ENCODE measurements around the gene DPYSL3.

The DPYSL3 gene

DNA sequence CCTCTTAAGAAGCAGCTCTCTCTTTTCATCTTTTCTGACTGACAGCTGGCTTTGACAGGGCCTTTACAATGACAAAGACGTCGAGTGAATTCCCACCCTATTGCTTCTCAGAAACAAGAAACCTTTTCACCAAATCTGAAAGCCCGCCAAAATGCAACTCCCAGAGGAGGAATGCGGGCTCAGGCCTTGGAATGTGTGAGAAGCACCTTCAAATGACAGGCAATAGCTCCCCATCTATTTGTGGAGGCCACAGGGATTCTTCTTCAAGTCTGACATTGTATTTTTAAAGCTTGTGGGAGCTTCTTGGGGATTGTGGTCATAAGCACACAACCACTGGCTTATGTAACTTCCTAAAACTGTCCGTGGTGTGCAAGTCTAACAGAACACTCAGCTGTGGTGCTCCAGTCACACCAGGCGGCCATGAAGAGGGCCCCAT, 72.7 kb downstream of the DPYSL3 start:
- DNase-seq = peak; percentile 52 to 82 (median 71)

DNA sequence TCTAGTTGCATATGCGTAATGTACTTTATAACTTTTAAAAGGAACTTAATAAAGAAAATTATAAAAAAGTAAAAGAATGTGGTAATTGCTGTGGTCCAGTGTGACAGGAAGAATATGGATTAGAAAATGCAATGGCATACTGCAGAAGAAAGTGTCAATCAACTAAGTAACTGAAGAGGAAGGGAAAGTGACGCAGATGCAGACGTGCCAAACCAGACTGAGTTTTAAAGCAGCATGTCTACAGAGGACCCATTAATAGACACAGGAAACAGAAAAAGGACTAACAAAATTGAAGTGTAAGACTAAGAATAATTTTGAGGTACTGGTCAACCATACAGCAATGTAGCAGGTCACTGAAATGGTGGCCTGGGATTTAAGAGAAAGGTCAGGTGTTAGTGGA, 73.3 kb downstream of the DPYSL3 start:
- DNase-seq = peak; percentile 28 to 65 (median 52)

DNA sequence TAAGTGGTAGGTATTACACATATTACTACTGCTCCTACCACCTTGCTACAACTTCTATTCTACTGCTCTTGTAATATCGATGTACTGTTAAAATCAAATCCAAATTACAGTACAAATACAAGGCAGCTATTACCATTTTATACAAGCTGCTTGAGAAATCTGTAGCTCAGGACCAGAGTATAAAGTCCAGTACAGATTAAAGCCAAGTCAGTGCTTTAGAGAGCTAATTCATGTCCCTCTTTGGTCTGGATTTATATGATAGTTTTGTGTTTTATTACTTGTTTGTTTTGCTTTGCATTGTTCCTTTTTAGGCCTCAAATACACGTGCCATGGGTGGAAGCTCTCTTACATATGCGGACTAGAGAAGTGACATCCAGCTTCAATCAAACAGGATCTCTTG, 75.8 kb downstream of the DPYSL3 start:
- DNase-seq = no peak

DNA sequence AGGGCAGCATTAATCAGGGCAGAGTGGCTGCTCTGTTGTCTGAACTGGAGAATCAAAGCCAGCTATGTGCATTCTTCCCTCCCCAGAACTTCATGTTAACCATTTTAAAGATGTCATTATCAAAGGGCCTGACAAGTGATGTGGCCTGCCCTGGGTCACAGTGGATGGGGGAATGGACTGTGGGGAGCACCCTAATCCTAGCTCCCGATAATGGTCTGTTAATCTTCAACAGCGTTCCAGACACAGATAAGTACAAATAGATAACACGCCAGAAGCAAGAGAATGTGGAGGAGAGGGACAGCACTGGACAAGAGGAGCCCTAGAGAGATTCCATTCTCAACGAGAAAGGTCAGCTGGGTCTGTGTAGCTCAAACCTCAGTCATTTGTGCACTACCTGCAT, 77.5 kb downstream of the DPYSL3 start:
- no peak for DNase-seq

DNA sequence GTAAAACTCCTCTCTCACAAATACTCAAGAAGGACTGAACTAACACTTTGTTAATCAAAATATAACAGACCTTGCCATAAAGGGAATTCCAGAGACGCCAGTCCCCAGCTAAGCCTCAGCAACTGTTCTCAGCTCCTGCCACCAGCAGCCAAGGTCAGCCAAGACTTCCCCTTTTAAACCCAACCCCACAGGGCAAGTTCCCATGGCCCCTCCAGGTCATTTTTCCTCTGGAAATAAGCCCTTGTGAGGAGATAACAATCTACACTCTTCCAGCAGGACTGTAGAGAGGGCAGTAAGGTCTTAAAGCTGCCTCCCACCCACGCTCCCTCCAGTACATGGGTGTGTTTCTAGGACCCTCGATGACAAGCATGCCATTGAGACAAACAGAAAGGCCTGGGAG, 78.3 kb downstream of the DPYSL3 start:
- peak; percentile 36 to 60 (median 54) for DNase-seq

DNA sequence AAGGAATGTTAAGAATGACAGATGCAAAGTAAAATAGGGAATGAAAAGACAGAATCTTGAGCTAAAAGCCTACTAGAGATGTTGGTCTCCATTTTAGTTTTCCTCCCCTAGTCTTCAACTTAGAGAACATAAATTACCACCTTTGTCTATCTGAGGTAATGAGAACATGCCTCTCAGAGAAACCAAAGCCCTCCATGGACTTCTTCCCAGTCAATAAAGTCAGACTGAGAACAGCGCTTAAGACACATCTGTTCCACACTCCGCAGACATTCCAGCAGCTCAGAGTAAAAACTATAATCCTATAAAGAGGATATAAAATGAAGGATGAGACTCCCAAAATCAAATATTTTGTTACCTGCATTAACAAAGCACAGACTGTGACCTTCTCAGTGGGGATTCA, 79.2 kb downstream of the DPYSL3 start:
- DNase-seq = no peak

DNA sequence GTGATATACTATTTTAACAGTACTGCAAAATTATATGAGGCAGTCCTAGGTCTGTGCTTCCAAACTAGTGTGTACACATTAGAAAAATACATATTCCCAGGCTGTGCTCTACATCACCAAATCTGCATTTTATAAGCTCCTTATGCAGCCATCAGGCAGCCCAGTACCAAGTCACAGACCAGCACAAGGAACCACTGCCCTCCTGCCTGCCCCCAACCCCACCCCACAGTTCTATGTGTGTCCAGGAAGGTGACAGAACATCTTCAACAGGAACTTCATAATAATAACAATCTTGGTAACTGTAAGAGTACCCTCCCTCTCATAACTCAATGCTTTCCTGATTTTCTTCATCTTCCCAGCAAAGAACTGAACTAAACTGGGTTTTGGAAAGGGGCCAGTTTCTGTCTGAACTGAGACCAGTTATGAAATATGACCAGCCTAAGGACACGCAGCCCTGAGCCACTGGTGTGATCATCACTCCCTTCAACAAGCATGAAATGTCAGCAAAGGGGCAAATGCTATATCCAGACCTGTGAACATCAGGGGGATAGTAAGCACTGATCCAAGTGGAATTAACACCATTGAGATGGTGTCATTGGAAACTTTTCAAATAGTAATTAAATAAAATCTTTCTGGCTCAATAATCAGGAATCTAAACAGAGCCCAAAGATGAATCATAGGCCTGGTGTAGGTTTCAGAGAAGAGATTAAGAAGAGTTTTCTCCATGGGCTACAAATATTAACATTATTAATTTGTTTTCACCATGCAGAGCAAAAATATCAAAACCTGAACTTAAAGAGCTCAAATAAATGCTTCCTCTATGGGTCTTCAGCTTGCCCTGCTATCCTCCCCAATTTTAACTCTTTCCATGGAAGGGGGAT, 82.1 kb downstream of the DPYSL3 start:
- peak; percentile 25 to 59 (median 47) for DNase-seq

DNA sequence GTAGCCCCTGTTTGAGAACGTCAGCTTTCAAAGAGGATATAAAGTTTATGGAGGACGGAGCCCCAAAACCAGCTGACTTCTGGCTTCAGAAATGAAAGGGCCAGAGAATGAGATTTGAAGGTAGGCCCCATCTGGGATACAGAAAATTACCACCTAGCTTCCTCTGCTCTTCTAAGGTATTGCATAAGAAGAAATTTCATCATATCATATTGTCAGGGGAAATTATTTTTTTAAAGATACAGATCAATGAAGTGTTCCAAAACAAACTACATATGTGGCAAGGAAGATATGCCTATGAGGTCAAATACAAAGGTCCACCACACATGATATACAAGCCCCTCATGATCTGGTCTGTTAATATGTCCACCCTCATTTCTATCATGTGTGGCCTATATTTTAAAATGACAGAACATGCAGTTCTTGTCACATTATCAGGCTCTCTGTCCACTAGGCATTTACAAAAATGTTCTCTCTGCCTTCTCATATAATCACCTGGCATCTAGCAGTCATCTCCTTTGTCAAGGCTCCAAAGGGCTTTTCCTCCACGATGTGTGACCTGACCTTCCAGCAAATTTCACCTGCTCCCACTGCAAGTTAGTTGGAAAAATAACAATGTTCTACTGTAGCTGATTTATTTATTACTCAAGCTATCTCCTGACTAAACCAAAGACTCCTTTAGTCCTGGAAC, 83.1 kb downstream of the DPYSL3 start:
- no peak for DNase-seq

DNA sequence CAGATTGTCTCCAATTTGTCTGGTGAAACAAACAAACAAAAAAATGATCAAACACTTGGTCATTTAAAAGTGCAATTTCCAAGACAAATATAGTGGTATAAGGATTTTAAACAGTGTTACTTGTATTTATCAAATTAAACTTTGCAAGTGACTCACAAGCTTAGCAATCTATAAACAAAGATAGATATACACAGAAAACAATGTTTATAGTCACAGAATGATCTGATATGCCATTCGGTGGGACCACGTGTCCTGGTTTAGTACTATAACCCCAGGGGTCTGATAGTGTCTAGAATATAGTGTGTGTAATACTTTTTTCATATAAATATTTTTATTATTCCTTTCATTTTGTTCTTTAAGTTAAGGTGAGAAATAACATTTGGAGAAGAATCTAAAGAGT, 91.3 kb downstream of the DPYSL3 start:
- DNase-seq = no peak

DNA sequence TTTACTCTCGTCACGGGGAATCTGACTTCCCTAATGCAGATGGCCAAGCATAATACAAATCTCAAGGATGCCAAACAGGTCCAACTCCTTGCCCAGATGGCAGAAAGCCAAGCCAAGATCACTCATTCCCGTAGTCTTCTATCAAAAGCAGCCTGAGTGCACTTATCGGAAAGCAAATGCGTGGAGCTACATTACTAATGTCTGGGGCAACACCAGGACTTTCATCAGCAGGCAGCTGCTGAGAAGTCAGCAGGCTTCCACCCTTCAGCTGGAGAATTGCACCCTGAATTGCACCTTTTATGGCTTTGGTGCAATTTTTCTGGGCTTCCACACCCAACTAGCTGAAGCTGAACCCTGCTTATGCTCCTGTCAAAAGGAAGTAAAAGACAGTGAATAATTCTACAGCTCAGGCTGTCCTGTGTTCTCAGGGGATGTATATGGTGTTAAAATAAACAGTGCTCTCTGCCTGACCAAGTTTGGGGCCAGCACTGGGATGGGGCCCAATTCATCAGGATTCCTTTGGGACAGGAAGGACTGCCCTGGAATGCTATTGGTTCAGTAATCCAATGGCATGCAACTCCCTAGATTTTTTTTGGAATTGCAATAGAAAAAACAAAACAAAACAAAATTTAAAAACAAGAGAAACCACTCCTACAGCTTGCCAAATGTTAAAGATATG, 92.6 kb downstream of the DPYSL3 start:
- peak; percentile 6 to 36 (median 27) for DNase-seq

DNA sequence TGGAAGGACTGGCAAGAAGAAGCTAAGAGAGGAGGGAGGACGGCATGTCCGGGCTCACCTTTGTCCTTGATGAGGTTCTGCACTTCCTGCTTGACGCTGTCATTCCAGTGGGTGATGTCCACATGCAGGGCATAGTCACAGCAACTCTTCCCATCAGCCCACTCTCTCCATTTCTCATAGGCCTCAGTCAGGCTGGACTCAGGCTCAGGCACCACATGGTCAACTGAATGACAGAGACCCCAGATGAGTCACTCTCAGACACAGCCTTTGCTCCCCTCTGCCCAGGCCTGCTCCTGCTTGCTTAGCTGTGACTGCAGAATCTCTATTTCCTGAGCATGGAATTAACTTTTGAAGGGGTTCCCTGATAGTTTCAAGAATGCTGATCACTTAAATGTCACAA, 94.2 kb downstream of the DPYSL3 start:
- DNase-seq = peak; percentile 70 to 92 (median 82)

DNA sequence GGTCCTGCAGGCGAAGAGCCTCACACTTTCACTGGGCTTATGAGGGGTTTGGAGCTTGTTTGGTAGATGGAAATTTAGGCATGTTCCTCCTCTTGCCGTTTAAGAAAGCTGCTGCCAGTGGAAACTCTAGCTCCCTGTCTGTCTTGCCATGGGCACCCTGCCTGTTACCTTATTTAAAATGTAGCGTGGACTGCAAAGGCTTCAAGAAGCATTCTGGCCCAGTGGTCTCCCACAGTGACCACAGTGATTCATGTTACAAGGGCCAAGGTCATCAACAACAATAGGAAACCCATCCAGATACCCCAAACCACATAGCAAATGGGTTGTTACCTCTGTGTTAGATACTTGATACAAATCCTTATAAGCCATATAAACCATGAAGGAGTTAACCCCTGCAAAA, 96.6 kb downstream of the DPYSL3 start:
- no peak for DNase-seq

DNA sequence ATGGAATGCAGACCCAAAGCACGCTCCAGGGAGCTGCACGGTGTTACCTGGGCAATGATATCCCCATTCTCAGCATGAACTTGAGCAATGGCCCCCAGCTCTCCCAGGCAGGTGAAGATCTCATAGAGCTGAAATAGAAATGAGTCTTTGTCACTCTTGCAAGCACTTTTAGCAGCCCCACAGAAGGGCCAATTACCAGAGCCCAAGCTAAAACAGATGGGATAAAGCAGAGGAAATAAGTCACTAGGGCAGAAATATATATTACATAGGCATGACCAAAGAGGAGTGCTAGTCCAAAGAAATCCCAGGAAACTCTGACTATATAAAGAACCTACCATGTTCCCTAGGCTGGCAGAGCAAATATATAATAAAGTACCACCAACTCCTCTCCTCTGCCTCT, 97.3 kb downstream of the DPYSL3 start:
- DNase-seq = no peak

DNA sequence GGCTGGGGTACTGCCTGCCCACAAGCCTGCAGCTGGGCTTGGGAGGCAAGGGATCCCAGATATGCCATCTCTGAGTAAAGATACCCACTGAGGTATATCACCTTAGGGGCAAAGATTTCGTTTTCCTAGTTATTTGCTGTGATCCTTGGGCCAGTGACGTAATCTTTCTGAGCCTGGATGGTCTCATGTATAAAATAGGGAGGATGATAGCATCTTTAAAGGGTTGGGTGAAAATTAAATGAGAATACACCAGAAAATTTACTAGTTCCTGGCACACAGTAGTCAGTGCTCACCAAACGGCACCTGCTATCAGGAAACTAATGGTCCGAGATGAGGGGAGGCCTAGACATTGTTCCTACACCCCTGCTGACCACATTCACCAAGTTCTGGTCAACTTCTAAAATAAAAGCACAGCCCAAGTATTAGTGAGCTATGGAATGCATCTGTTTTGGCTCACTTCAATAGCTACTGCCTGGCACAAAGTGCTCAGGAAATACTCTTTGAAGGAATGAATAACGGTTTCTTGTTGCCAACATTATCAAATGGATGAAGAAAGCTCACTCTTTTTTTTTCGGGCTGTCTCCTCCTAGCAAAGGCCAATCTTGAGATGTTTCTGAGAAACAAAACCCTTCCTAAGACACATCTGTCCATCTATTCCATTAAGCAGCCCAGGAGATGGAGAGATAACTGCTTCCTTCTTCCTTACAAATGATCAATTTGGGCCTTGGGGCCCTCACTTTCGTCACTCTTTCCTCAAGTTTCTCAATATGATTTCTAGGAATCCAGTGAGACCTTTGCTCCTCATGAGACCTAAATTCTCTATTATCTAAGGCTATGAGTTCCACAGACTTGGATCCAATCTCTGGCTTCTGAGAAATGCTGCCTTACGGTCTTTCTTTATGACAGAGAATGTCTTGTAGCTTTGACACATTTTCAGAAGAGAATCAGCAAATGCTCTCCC, 98.2 kb downstream of the DPYSL3 start:
- no peak for DNase-seq

DNA sequence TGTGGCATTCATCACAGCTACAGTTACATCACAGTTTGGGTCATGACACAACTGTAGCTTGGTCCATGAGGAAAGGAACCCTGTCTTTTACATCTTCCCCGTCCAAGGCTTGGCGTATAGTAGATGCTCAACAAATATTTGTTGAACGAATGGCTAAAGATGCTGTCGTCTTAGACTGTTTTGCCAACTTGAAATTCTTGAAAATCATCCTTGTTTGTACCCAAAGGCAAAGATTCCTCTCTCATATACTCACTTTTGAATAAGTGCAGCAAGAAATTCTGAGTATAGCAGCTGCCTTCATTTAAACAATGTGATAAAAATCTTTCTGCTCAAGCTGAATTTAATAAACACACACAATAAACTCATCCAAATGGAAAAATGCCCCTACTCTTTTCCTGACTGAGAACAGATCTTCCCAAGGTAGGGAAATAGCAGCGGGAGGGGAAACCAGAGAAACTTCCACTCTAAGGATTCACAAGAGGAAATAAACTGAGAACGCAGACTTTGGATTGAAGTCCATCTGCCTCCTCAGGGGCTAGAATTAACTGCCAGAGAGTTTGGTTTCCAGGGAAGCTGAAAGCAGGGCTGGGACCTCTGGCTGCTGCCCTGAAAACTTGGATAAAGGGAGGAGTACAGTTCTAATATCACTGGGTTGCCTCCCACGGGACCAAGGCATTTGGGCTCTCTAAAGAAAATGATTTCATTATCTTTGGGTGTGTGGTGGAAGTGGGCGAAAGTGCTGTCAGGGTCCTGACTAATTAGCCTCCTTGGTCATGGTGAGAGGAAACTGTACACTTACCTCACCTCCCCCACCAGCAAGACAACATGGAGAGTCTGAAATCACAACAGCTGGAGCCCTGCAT, 99.1 kb downstream of the DPYSL3 start:
- DNase-seq = peak; percentile 37 to 68 (median 51)

DNA sequence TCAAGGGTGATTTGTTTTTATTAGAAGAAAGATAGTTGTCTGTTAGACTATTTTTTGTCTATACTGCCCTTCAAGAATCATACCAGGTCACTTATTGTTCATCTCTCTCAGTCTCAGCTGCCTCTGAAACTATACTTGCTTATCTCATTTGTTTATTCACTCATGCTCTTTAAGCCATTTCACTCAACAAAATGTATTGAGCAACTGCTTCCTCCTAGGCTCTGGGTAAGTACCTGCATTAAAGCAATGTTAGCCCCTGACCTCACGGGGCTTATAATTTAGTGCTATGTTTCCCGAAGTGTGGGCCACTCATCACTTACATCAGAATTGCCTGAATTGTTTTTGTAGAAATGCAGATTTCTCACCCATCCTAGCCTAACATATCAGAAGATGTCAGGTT, 100.9 kb downstream of the DPYSL3 start:
- peak in 2 of 4 experiments; percentile 24 to 26 for DNase-seq

DNA sequence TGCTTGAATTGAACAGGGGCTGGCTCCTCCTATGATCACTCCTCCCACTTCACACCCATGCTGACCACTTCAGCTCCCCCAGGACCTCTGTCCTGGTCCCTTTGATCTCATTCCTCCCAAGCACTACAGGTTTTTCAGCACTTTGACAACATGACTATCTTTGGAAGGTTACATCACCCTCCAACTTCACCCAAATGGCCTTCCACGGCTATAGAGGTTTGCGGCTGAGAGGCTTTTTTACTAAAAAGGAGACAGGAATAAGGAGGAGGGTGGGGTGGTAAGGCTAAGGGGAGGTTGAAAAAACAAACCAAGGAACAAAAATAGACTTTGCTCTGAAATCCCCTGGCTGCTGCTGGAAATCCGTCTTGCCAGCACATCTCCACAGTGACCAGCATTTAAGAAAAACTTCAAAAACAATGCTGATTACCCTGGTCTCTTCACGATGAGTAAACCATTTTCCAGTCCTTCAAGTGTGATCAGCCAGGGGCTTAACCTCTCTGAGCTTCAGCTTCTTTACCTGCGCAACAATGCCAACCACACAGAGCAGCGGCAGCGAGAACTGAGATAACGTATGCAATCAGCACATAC, 102.7 kb downstream of the DPYSL3 start:
- no peak for DNase-seq

DNA sequence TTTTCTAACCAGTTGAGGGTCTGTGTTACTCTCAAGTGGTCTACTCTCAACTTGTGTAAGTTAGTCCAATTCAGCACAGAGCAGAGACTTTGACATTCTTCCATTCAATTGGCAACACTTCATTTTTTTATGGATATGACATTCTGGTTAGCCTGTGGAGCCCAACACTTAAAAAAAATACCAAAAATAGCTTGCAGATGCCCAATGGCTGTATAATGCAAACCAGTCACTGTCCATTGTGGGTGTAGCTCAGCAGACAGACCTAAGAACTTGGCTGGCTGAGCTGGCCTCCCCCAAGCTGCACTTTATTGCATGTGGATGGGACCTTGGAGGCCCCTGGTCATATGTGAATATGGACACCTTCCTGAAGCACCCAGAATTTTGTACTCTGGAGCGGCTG, 103.2 kb downstream of the DPYSL3 start:
- no peak for DNase-seq

DNA sequence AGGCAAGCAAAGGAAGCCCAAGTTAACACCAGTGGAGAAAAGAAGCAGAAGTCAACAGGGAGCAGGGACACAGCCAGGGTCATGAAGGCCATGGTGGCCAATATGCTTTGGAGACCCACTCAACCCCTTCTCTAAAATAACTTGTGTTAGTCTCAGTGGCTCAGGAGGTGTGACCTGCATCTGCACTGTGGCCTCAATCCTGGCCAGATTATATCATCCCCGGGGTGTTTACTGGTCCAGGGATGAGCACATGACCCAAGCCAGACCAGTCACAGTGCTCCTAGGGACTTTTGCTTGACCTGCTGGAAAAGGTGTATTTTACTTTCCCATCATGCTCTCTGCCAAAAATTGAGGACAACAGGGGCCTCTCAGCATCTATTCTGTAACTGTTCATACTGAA, 105.2 kb downstream of the DPYSL3 start:
- DNase-seq = no peak

Data from suppressor macrophage (primary cell).